ENCODE data around the gene VTA1.

- TF ChIP-seq CTCF (IDR thresholded peaks at IDR 0.05 in 8 of 11, conservative IDR thresholded peaks at IDR 0.05 in 3 of 11) (no peak), POLR2AphosphoS5 (IDR thresholded peaks at IDR 0.05) (no peak)
Observed at GRCh38 chr6:142218446-142218845, 71.4 kb downstream of the VTA1 start.
